ENCODE data around the gene CCNI2. TPM values are rescaled to one million over a fixed set of nuclear protein-coding genes. Genes with fewer than 3 reads are reported as not detected.

Gene CCNI2
- polyA plus RNA-seq, 1 donor = 0.57 TPM

GRCh38 chr5:132765311-132766019, 18.2 kb downstream of the CCNI2 start:
- DNase-seq = no peak

GRCh38 chr5:132766020-132766805, 19.0 kb downstream of the CCNI2 start:
- no peak for DNase-seq

- DNase-seq = no peak
These were observed 19.5 kb downstream of the CCNI2 start for GRCh38 chr5:132766806-132767055.

GRCh38 chr5:132767150-132767549, 19.9 kb downstream of the CCNI2 start:
- no peak for DNase-seq

GRCh38 chr5:132768485-132768868, 21.3 kb downstream of the CCNI2 start:
- DNase-seq = no peak

- DNase-seq = no peak
These were observed 23.4 kb downstream of the CCNI2 start for GRCh38 chr5:132770476-132771159.

GRCh38 chr5:132771503-132771998, 24.3 kb downstream of the CCNI2 start:
- DNase-seq = no peak

- DNase-seq = no peak
These were observed 25.3 kb downstream of the CCNI2 start for GRCh38 chr5:132772291-132773070.

- DNase-seq = no peak
These were observed 25.9 kb downstream of the CCNI2 start for GRCh38 chr5:132773114-132773513.

- DNase-seq = no peak
These were observed 26.6 kb downstream of the CCNI2 start for GRCh38 chr5:132773601-132774355.

- DNase-seq = no peak
These were observed 27.2 kb downstream of the CCNI2 start for GRCh38 chr5:132774406-132774805.

- DNase-seq = no peak
These were observed 27.7 kb downstream of the CCNI2 start for GRCh38 chr5:132774896-132775295.

- DNase-seq = no peak
These were observed 28.3 kb downstream of the CCNI2 start for GRCh38 chr5:132775476-132775961.

GRCh38 chr5:132776131-132776937, 29.1 kb downstream of the CCNI2 start:
- peak; percentile 40 for DNase-seq

GRCh38 chr5:132776938-132777208, 29.6 kb downstream of the CCNI2 start:
- no peak for DNase-seq

- peak; percentile 68 for DNase-seq
These were observed 30.2 kb downstream of the CCNI2 start, which contains the start of gene SEPTIN8 for GRCh38 chr5:132777209-132778069. TSS of gene SEPTIN8 (minus strand) at chr5:132777239. CDS start at chr5:132777137, 102 bp downstream.

- DNase-seq = no peak
These were observed 30.9 kb downstream of the CCNI2 start for GRCh38 chr5:132778129-132778528.

GRCh38 chr5:132778856-132779255, 31.6 kb downstream of the CCNI2 start:
- DNase-seq = no peak

- no peak for DNase-seq
These were observed 32.7 kb downstream of the CCNI2 start for GRCh38 chr5:132779961-132780360.

GRCh38 chr5:132780577-132780976, 33.4 kb downstream of the CCNI2 start:
- DNase-seq = no peak
